ENCODE measurements around the gene COL3A1.

Gene COL3A1

GRCh38 chr2:188974164-188974563, at the start of gene COL3A1:
Gene COL3A1, plus strand, starts transcription at chr2:188974373. Its CDS starts 117 bp downstream, at chr2:188974490.
- no peak for DNase-seq

- no peak for DNase-seq
These were observed 45.5 kb upstream of the COL3A1 start for GRCh38 chr2:188928643-188929042.

- DNase-seq, result no peak
These were observed 42.8 kb upstream of the COL3A1 start for GRCh38 chr2:188931361-188931760.

GRCh38 chr2:188937228-188938220, 36.6 kb upstream of the COL3A1 start:
- DNase-seq, result no peak

- no peak for DNase-seq
These were observed 34.0 kb upstream of the COL3A1 start for GRCh38 chr2:188940171-188940570.

GRCh38 chr2:188944442-188944841, 29.7 kb upstream of the COL3A1 start:
- DNase-seq, result no peak

- no peak for DNase-seq
These were observed 24.9 kb upstream of the COL3A1 start for GRCh38 chr2:188949046-188949818.

GRCh38 chr2:188952901-188953300, 21.3 kb upstream of the COL3A1 start:
- no peak for DNase-seq

- no peak for DNase-seq
These were observed 17.9 kb upstream of the COL3A1 start for GRCh38 chr2:188956290-188956689.

- no peak for DNase-seq
These were observed 17.2 kb upstream of the COL3A1 start for GRCh38 chr2:188956961-188957360.

GRCh38 chr2:188957646-188958045, 16.5 kb upstream of the COL3A1 start:
- DNase-seq, result no peak

GRCh38 chr2:188963741-188964140, 10.4 kb upstream of the COL3A1 start:
- DNase-seq, result no peak

- no peak for DNase-seq
These were observed 9.1 kb upstream of the COL3A1 start for GRCh38 chr2:188964976-188965546.

- no peak for DNase-seq
These were observed 8.6 kb upstream of the COL3A1 start for GRCh38 chr2:188965563-188965962.

- DNase-seq, result no peak
These were observed 8.0 kb upstream of the COL3A1 start for GRCh38 chr2:188966079-188966571.

GRCh38 chr2:188966728-188967440, 7.3 kb upstream of the COL3A1 start:
- no peak for DNase-seq

- no peak for DNase-seq
These were observed 4.9 kb upstream of the COL3A1 start for GRCh38 chr2:188969236-188969635.

GRCh38 chr2:188969651-188970050, 4.5 kb upstream of the COL3A1 start:
- DNase-seq, result no peak

- DNase-seq, result no peak
These were observed 4.0 kb upstream of the COL3A1 start for GRCh38 chr2:188970211-188970610.

GRCh38 chr2:188971432-188971861, 2.7 kb upstream of the COL3A1 start:
- DNase-seq, result no peak

- no peak for DNase-seq
These were observed 532 bp upstream of the COL3A1 start for GRCh38 chr2:188973641-188974040.

- no peak for DNase-seq
These were observed 1.4 kb downstream of the COL3A1 start for GRCh38 chr2:188975497-188976102.
